ENCODE measurements around the gene CACNA2D2.

Gene CACNA2D2

GRCh38 chr3:50508821-50509220, 5.4 kb upstream of the CACNA2D2 start:
- Histone ChIP-seq H3K27ac (ENCODE audit: low read depth, low read length) (no peak overlapping the region), H3F3A (ENCODE audit: insufficient read depth) (no peaks in the 10 kb centered on the region), H4K20me1 (ENCODE audit: low read depth, low read length) (no peaks in the 10 kb centered on the region), H3K9me3 (ENCODE audit: insufficient read depth, low read length) (no peaks in the 10 kb centered on the region), H3K79me2 (ENCODE audit: insufficient read depth, low read length) (no peaks in the 10 kb centered on the region), H3K9me2 (replicated peaks; ENCODE audit: insufficient read depth, low read length) (no peaks in the 10 kb centered on the region), H3K9ac (ENCODE audit: low read length) (no peak overlapping the region), H3K4me2 (ENCODE audit: low read depth, low read length, poor library complexity, severe bottlenecking) (no peak overlapping the region), H2AFZ (ENCODE audit: low read depth, low read length, severe bottlenecking) (no peak overlapping the region), H3K27me3 (ENCODE audit: low read length) (no peaks in the 10 kb centered on the region), H3K4me3 (ENCODE audit: insufficient read depth, low read length, poor library complexity, severe bottlenecking) (no peak overlapping the region), H3K36me3 (ENCODE audit: low read length) (no peaks in the 10 kb centered on the region)
- no peak for TF ChIP-seq EZH2phosphoT487 (conservative IDR thresholded peaks at IDR 0.05; ENCODE audit: low read length)
- TF ChIP-seq, protein P1, sequence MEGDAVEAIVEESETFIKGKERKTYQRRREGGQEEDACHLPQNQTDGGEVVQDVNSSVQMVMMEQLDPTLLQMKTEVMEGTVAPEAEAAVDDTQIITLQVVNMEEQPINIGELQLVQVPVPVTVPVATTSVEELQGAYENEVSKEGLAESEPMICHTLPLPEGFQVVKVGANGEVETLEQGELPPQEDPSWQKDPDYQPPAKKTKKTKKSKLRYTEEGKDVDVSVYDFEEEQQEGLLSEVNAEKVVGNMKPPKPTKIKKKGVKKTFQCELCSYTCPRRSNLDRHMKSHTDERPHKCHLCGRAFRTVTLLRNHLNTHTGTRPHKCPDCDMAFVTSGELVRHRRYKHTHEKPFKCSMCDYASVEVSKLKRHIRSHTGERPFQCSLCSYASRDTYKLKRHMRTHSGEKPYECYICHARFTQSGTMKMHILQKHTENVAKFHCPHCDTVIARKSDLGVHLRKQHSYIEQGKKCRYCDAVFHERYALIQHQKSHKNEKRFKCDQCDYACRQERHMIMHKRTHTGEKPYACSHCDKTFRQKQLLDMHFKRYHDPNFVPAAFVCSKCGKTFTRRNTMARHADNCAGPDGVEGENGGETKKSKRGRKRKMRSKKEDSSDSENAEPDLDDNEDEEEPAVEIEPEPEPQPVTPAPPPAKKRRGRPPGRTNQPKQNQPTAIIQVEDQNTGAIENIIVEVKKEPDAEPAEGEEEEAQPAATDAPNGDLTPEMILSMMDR (IDR thresholded peaks at IDR 0.05; ENCODE audit: insufficient read depth, low read length, poor library complexity, severe bottlenecking) = no peak

DNA sequence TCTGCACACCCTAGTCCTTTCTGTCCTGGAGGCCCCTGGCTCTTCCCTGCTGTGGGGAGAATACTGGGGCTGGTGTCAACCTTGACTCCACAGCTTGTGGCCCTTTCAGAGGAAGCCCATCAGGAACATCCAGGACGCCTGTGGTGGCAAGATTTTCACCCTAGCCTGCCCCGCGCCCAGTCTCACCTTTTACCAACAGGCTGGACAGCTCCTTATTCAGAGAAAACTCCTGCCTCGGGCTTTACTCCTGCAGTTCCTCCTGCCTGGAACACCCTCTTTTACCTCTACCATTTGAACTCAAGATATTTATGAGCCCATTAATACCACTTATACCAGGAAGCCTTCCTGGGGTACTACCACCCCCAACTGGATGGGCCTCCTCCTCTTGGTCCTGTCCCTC, 2.7 kb upstream of the CACNA2D2 start:
- Histone ChIP-seq H3K36me3 (ENCODE audit: low read length) (no peaks in the 10 kb centered on the region), H3K4me3 (ENCODE audit: insufficient read depth, low read length, poor library complexity, severe bottlenecking) (no peak overlapping the region), H3K9me2 (replicated peaks; ENCODE audit: insufficient read depth, low read length) (no peaks in the 10 kb centered on the region), H3K9ac (ENCODE audit: low read length) (no peak overlapping the region), H3K4me2 (ENCODE audit: low read depth, low read length, poor library complexity, severe bottlenecking) (no peak overlapping the region), H3K27me3 (ENCODE audit: low read length) (no peaks in the 10 kb centered on the region), H3K79me2 (ENCODE audit: insufficient read depth, low read length) (no peaks in the 10 kb centered on the region), H4K20me1 (ENCODE audit: low read depth, low read length) (no peaks in the 10 kb centered on the region), H3K9me3 (ENCODE audit: insufficient read depth, low read length) (no peaks in the 10 kb centered on the region), H3F3A (ENCODE audit: insufficient read depth) (no peaks in the 10 kb centered on the region), H3K27ac (ENCODE audit: low read depth, low read length) (no peak overlapping the region), H2AFZ (ENCODE audit: low read depth, low read length, severe bottlenecking) (no peak overlapping the region)
- TF ChIP-seq, protein P1 (IDR thresholded peaks at IDR 0.05; ENCODE audit: insufficient read depth, low read length, poor library complexity, severe bottlenecking) = no peak
- TF ChIP-seq EZH2phosphoT487 (conservative IDR thresholded peaks at IDR 0.05; ENCODE audit: low read length) = no peak

DNA sequence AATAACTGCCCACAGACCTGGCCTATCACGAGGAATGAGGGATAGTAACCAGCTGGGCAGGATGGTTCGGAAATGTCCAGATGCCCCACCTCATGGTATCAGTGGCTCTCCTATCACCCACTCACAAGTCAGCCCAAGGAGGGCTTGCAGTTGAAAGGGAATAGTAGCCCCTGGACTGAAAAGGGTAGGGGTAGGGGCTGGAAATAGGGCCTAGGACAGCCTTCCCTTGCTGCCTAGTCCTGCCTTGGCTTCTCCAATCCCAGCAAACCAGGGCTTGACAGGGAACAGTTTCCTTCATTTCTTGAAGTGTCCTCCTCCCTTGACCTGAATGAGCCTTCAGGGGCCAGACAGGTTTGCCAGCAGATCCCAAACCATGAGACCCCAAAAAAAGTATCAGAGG, 1.2 kb upstream of the CACNA2D2 start:
- no peak overlapping the region for H2AFZ ChIP-seq (ENCODE audit: low read depth, low read length, severe bottlenecking)
- no peak overlapping the region for H3K4me2 ChIP-seq (ENCODE audit: low read depth, low read length, poor library complexity, severe bottlenecking)
- H3K9ac ChIP-seq (ENCODE audit: low read length) = no peak overlapping the region
- no peak overlapping the region for H3K27ac ChIP-seq (ENCODE audit: low read depth, low read length)
- no peaks in the 10 kb centered on the region for H3K9me3 ChIP-seq (ENCODE audit: insufficient read depth, low read length)
- no peaks in the 10 kb centered on the region for H3K36me3 ChIP-seq (ENCODE audit: low read length)
- TF ChIP-seq, protein P1 (IDR thresholded peaks at IDR 0.05; ENCODE audit: insufficient read depth, low read length, poor library complexity, severe bottlenecking) = no peak
- no peak for TF ChIP-seq EZH2phosphoT487 (conservative IDR thresholded peaks at IDR 0.05; ENCODE audit: low read length)
- no peaks in the 10 kb centered on the region for H3K27me3 ChIP-seq (ENCODE audit: low read length)
- no peaks in the 10 kb centered on the region for H3K79me2 ChIP-seq (ENCODE audit: insufficient read depth, low read length)
- no peaks in the 10 kb centered on the region for H4K20me1 ChIP-seq (ENCODE audit: low read depth, low read length)
- no peak overlapping the region for H3K4me3 ChIP-seq (ENCODE audit: insufficient read depth, low read length, poor library complexity, severe bottlenecking)
- no peaks in the 10 kb centered on the region for H3K9me2 ChIP-seq (replicated peaks; ENCODE audit: insufficient read depth, low read length)
- H3F3A ChIP-seq (ENCODE audit: insufficient read depth) = no peaks in the 10 kb centered on the region

All from SU-DHL-6 (cell line).